ENCODE measurements around the gene RCAN2. TPM values are rescaled to one million over a fixed set of nuclear protein-coding genes. Genes with fewer than 3 reads are reported as not detected.
A peak's percentile ranks its signal among the peaks of the same experiment; 100 is the strongest.

The RCAN2 gene
- total and polyA plus RNA-seq, 4 donors = 4.5 to 16.7 (median 4.8) TPM

DNA sequence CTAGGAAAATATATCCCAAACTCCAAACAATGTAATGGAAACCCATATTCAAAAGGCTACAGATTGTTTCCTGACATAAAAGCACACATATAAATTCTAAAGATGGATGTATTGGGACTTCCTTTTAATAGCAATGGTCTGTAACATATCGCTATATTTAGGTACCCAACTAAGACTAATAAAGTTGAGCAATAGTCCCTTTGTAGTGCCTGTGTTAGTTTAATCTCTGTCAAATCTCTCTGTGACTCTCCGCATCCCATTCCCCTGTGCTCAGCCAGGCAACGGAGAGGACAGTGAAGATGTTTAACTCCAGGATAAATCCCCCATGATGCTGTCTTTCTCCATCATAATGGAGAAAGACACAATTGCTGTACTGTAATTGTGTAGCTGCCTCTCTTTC is 19.0 kb downstream of the RCAN2 start:
- Histone ChIP-seq H3K4me1 (ENCODE audit: control insufficient read depth in 5 of 5, insufficient read depth in 5 of 5, low read length in 5 of 5) (peaks cover 0 to 18% (median 6%) of the 10 kb centered on the region in 5 donors), H3K27me3 (ENCODE audit: control insufficient read depth in 3 of 3, insufficient read depth in 3 of 3, low read length in 2 of 3) (no peaks in the 10 kb centered on the region), H3K9me3 (ENCODE audit: control insufficient read depth in 4 of 4, insufficient read depth in 3 of 4, low read length in 3 of 4) (no peaks in the 10 kb centered on the region), H3K36me3 (ENCODE audit: control insufficient read depth in 4 of 4, insufficient read depth in 4 of 4, low read length in 4 of 4) (no peaks in the 10 kb centered on the region), H3K9ac (ENCODE audit: insufficient read depth in 1 of 2, low read length in 2 of 2) (no peak overlapping the region), H3K27ac (ENCODE audit: low read depth in 1 of 2, low read length in 1 of 2) (no peak overlapping the region), H3K4me3 (no peak overlapping the region)
- WGBS, 2 donors = 75 to 89% methylated on average over 3 of the region's 3 CpGs
- DNase-seq (no peak), ATAC-seq (ENCODE audit: insufficient read depth, low FRiP score) (no peak)
- TF ChIP-seq, protein P1, sequence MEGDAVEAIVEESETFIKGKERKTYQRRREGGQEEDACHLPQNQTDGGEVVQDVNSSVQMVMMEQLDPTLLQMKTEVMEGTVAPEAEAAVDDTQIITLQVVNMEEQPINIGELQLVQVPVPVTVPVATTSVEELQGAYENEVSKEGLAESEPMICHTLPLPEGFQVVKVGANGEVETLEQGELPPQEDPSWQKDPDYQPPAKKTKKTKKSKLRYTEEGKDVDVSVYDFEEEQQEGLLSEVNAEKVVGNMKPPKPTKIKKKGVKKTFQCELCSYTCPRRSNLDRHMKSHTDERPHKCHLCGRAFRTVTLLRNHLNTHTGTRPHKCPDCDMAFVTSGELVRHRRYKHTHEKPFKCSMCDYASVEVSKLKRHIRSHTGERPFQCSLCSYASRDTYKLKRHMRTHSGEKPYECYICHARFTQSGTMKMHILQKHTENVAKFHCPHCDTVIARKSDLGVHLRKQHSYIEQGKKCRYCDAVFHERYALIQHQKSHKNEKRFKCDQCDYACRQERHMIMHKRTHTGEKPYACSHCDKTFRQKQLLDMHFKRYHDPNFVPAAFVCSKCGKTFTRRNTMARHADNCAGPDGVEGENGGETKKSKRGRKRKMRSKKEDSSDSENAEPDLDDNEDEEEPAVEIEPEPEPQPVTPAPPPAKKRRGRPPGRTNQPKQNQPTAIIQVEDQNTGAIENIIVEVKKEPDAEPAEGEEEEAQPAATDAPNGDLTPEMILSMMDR (IDR thresholded peaks at IDR 0.05; ENCODE audit: control extremely low read depth, extremely low read depth) = no peak

DNA sequence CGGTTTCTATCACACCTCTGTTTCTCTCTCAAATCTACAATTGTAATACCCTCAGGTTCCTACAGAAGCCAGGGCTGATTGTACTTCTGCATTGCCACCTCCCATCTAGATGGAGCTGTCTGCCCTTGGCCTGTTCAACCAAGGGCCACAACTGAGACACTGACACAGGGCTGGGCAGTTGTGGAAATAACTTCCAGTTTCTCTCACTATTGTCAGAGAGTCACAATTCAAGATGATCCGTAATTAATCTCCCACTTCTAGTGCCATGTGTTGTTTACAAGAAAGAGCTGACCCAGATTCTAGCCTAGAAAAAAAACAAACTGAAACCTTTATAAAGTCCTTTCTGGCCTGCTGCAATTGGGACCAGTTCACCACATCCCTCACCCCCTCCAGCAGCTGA is 22.2 kb downstream of the RCAN2 start:
- ATAC-seq (ENCODE audit: insufficient read depth, low FRiP score) (no peak), DNase-seq (no peak)
- no peak overlapping the region for H3K9ac ChIP-seq (ENCODE audit: insufficient read depth in 1 of 2, low read length in 2 of 2)
- H3K27me3 ChIP-seq (ENCODE audit: control insufficient read depth in 3 of 3, insufficient read depth in 3 of 3, low read length in 2 of 3) = no peaks in the 10 kb centered on the region
- no peaks in the 10 kb centered on the region for H3K9me3 ChIP-seq (ENCODE audit: control insufficient read depth in 4 of 4, insufficient read depth in 3 of 4, low read length in 3 of 4)
- H3K27ac ChIP-seq (ENCODE audit: low read depth in 1 of 2, low read length in 1 of 2) = no peak overlapping the region
- TF ChIP-seq, protein P1 (IDR thresholded peaks at IDR 0.05; ENCODE audit: control extremely low read depth, extremely low read depth) = no peak
- peaks cover 0 to 17% (median 6%) of the 10 kb centered on the region in 5 donors for H3K4me1 ChIP-seq (ENCODE audit: control insufficient read depth in 5 of 5, insufficient read depth in 5 of 5, low read length in 5 of 5)
- no peaks in the 10 kb centered on the region for H3K36me3 ChIP-seq (ENCODE audit: control insufficient read depth in 4 of 4, insufficient read depth in 4 of 4, low read length in 4 of 4)
- 69 to 88% methylated on average over 2 of the region's 2 CpGs for WGBS, 2 donors
- H3K4me3 ChIP-seq = no peak overlapping the region

DNA sequence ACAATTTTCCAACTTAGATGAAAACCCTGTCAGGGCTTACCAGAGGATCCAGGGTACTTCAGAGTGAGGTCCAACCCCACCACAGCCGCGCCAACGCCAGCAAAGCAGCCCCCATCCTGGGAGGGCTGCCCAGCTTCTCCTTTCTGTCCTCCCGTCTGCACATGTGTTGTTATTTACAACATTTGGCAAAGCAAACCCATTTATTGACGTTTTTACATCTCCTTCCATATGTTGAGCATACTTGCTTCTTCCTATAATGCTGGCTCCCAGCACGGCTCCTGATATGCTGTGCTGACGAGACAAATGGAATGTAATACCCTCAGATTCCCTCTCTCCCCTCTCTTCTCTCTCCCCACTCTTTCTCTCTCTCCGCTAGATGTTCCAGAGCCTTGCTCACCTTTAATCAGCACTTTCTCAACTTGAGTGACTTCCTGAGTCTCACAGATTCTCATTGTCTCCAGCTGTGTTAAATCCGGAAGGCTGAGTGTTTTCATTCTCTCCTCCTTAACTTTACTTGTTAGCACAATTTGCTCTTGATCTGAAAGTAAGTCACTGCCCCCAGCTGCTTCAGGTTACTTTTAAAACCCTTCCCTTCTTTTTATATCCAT is 22.7 kb downstream of the RCAN2 start:
- TF ChIP-seq, protein P1 (IDR thresholded peaks at IDR 0.05; ENCODE audit: control extremely low read depth, extremely low read depth) = no peak
- no peak overlapping the region for H3K4me3 ChIP-seq

DNA sequence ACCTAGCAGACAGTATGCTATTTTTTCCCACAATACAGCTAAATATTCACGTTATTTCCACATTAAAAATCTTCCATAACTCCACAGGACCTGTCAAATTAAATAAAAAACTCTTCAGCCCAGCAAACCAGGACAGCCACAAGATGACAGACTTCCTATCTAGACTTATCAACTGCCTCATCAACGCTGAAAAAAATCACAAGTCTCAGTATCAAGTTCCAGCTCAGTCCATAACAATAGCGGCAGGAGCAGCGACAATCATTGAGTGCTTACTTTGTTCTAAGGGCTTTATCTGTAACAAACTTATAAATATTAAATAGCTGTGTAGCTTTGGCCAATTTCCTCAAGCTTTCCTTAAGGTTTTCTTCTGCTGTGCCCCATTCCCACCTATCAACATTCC is 24.7 kb downstream of the RCAN2 start:
- Histone ChIP-seq H3K27ac (ENCODE audit: low read depth in 1 of 2, low read length in 1 of 2) (no peak overlapping the region), H3K9me3 (ENCODE audit: control insufficient read depth in 4 of 4, insufficient read depth in 3 of 4, low read length in 3 of 4) (no peaks in the 10 kb centered on the region), H3K4me3 (no peak overlapping the region), H3K36me3 (ENCODE audit: control insufficient read depth in 4 of 4, insufficient read depth in 4 of 4, low read length in 4 of 4) (peaks cover 0 to 3% (median 0%) of the 10 kb centered on the region in 4 donors), H3K4me1 (ENCODE audit: control insufficient read depth in 5 of 5, insufficient read depth in 5 of 5, low read length in 5 of 5) (peaks cover 0 to 20% (median 6%) of the 10 kb centered on the region in 5 donors), H3K27me3 (ENCODE audit: control insufficient read depth in 3 of 3, insufficient read depth in 3 of 3, low read length in 2 of 3) (no peaks in the 10 kb centered on the region), H3K9ac (ENCODE audit: insufficient read depth in 1 of 2, low read length in 2 of 2) (no peak overlapping the region)
- DNase-seq = no peak
- no peak for ATAC-seq (ENCODE audit: insufficient read depth, low FRiP score)
- TF ChIP-seq, protein P1 (IDR thresholded peaks at IDR 0.05; ENCODE audit: control extremely low read depth, extremely low read depth) = no peak
- WGBS, 2 donors = 77 to 81% methylated on average over 4 of the region's 4 CpGs

More for the DNA sequence above, 22.7 kb downstream of the RCAN2 start:
- Histone ChIP-seq H3K4me1 (ENCODE audit: control insufficient read depth in 5 of 5, insufficient read depth in 5 of 5, low read length in 5 of 5) (peaks cover 0 to 17% (median 6%) of the 10 kb centered on the region in 5 donors), H3K27ac (ENCODE audit: low read depth in 1 of 2, low read length in 1 of 2) (no peak overlapping the region), H3K9ac (ENCODE audit: insufficient read depth in 1 of 2, low read length in 2 of 2) (no peak overlapping the region), H3K27me3 (ENCODE audit: control insufficient read depth in 3 of 3, insufficient read depth in 3 of 3, low read length in 2 of 3) (no peaks in the 10 kb centered on the region), H3K9me3 (ENCODE audit: control insufficient read depth in 4 of 4, insufficient read depth in 3 of 4, low read length in 3 of 4) (no peaks in the 10 kb centered on the region), H3K36me3 (ENCODE audit: control insufficient read depth in 4 of 4, insufficient read depth in 4 of 4, low read length in 4 of 4) (no peaks in the 10 kb centered on the region)
- DNase-seq (peak in 1 of 3 donors; percentile 9), ATAC-seq (ENCODE audit: insufficient read depth, low FRiP score) (no peak)
- 82 to 84% methylated on average over 9 of the region's 9 CpGs for WGBS, 2 donors
